ENCODE measurements around the gene ZMYND15. TPM values are rescaled to one million over a fixed set of nuclear protein-coding genes. Genes with fewer than 3 reads are reported as not detected.

ZMYND15 gene
- total RNA-seq, 1 donor = not detected

- H3K4me3 ChIP-seq (ENCODE audit: low read depth, low read length) = no peak overlapping the region
- no peak for TF ChIP-seq CTCF (IDR thresholded peaks at IDR 0.05; ENCODE audit: insufficient read depth, low read depth, low read length)
- no peak for DNase-seq (ENCODE audit: low read depth)
Measured at GRCh38 chr17:4722678-4723240, 16.9 kb upstream of the ZMYND15 start.

- no peak for TF ChIP-seq CTCF (IDR thresholded peaks at IDR 0.05; ENCODE audit: insufficient read depth, low read depth, low read length)
- DNase-seq (ENCODE audit: low read depth) = no peak
- H3K4me3 ChIP-seq (ENCODE audit: low read depth, low read length) = no peak overlapping the region
Measured at GRCh38 chr17:4724650-4725049, 15.0 kb upstream of the ZMYND15 start.

GRCh38 chr17:4725646-4726310 is 13.9 kb upstream of the ZMYND15 start:
- H3K4me3 ChIP-seq (ENCODE audit: low read depth, low read length) = no peak overlapping the region
- TF ChIP-seq CTCF (IDR thresholded peaks at IDR 0.05; ENCODE audit: insufficient read depth, low read depth, low read length) = no peak

GRCh38 chr17:4728124-4728523 is 11.5 kb upstream of the ZMYND15 start:
- DNase-seq (ENCODE audit: low read depth) = no peak
- no peak overlapping the region for H3K4me3 ChIP-seq (ENCODE audit: low read depth, low read length)
- TF ChIP-seq CTCF (IDR thresholded peaks at IDR 0.05; ENCODE audit: insufficient read depth, low read depth, low read length) = no peak

More at GRCh38 chr17:4725646-4726310, 13.9 kb upstream of the ZMYND15 start:
- no peak for DNase-seq (ENCODE audit: low read depth)

- no peak for DNase-seq (ENCODE audit: low read depth)
- TF ChIP-seq CTCF (IDR thresholded peaks at IDR 0.05; ENCODE audit: insufficient read depth, low read depth, low read length) = no peak
- no peak overlapping the region for H3K4me3 ChIP-seq (ENCODE audit: low read depth, low read length)
Measured at GRCh38 chr17:4733073-4733531, 6.5 kb upstream of the ZMYND15 start.

- TF ChIP-seq CTCF (IDR thresholded peaks at IDR 0.05; ENCODE audit: insufficient read depth, low read depth, low read length) = no peak
- no peak overlapping the region for H3K4me3 ChIP-seq (ENCODE audit: low read depth, low read length)
- DNase-seq (ENCODE audit: low read depth) = no peak
Measured at GRCh38 chr17:4734857-4735475, 4.7 kb upstream of the ZMYND15 start.

Data from fibroblast of villous mesenchyme (primary cell).